GM18507 (cell line): ENCODE data around the gene TRPM6.
A peak's percentile ranks its signal among the peaks of the same experiment; 100 is the strongest.

Experiments used
- DNase-seq: peaks from one replicate; pipeline ENCODE4 v3.0.0; 2011; ENCODE audit warnings: low read depth; ENCODE audit not compliant: insufficient read length; ENCODE audit errors: extremely low spot score
- FAIRE-seq: peaks from 2 replicates; lab custom pipeline; 2011; peaks lifted over from hg19 to GRCh38; lab: Jason Lieb, UNC

TRPM6 gene

GRCh38 chr9:74777136-74777879 lies 110.4 kb downstream of the TRPM6 start:
- FAIRE-seq: peak; percentile 81
- DNase-seq: peak; percentile 17

- DNase-seq (no peak), FAIRE-seq (no peak)
Observed at GRCh38 chr9:74775396-74775795, 112.3 kb downstream of the TRPM6 start.

- FAIRE-seq (peak; percentile 82), DNase-seq (peak; percentile 12)
Observed at GRCh38 chr9:74773886-74774479, 113.7 kb downstream of the TRPM6 start.

- FAIRE-seq (no peak), DNase-seq (no peak)
Observed at GRCh38 chr9:74772121-74772520, 115.6 kb downstream of the TRPM6 start.

GRCh38 chr9:74771672-74772071 lies 116.0 kb downstream of the TRPM6 start:
- no peak for DNase-seq
- no peak for FAIRE-seq

GRCh38 chr9:74771262-74771585 lies 116.5 kb downstream of the TRPM6 start:
- FAIRE-seq (no peak), DNase-seq (no peak)

GRCh38 chr9:74770508-74771261 lies 117.0 kb downstream of the TRPM6 start:
- peak; percentile 26 for DNase-seq
- peak; percentile 18 for FAIRE-seq

GRCh38 chr9:74765481-74765971 lies 122.2 kb downstream of the TRPM6 start:
- no peak for FAIRE-seq

GRCh38 chr9:74762950-74763349 lies 124.8 kb downstream of the TRPM6 start:
- no peak for FAIRE-seq
- DNase-seq: no peak

More at GRCh38 chr9:74765481-74765971, 122.2 kb downstream of the TRPM6 start:
- DNase-seq: no peak

- FAIRE-seq (no peak), DNase-seq (no peak)
Observed at GRCh38 chr9:74760031-74760700, 127.6 kb downstream of the TRPM6 start.

- DNase-seq: no peak
- no peak for FAIRE-seq
Observed at GRCh38 chr9:74755999-74756398, 131.7 kb downstream of the TRPM6 start.

- FAIRE-seq: no peak
Observed at GRCh38 chr9:74755355-74755754, 132.4 kb downstream of the TRPM6 start.

GRCh38 chr9:74753650-74754049 lies 134.1 kb downstream of the TRPM6 start:
- no peak for FAIRE-seq
- no peak for DNase-seq

More at GRCh38 chr9:74755355-74755754, 132.4 kb downstream of the TRPM6 start:
- no peak for DNase-seq

GRCh38 chr9:74748966-74749365 lies 138.8 kb downstream of the TRPM6 start:
- no peak for DNase-seq
- no peak for FAIRE-seq

GRCh38 chr9:74742792-74743730 lies 144.7 kb downstream of the TRPM6 start:
- FAIRE-seq (no peak), DNase-seq (no peak)

- DNase-seq (no peak), FAIRE-seq (no peak)
Observed at GRCh38 chr9:74742191-74742790, 145.4 kb downstream of the TRPM6 start.

GRCh38 chr9:74736646-74737045 lies 151.1 kb downstream of the TRPM6 start:
- FAIRE-seq: no peak

GRCh38 chr9:74735761-74736160 lies 152.0 kb downstream of the TRPM6 start:
- FAIRE-seq: no peak
- DNase-seq: no peak

More at GRCh38 chr9:74736646-74737045, 151.1 kb downstream of the TRPM6 start:
- no peak for DNase-seq
